HCT116 (cell line): ENCODE results near the gene SLC5A6. TPM values are rescaled to one million over a fixed set of nuclear protein-coding genes. Genes with fewer than 3 reads are reported as not detected.

Source experiments
- ATAC-seq: fragments of 200-7000 bp; cut with Tn5 transposase; 2 replicates; pipeline ENCODE4 v1.9.1; 2020; ENCODE audit warnings: mild to moderate bottlenecking, moderate library complexity
- BruUV-seq: library from RNA; stranded (reverse); fragments of 400-500 nt; replicated peaks from 2 replicates; lab custom pipeline; 2021; lab: Mats Ljungman, UMichigan
- CTCF ChIA-PET: fragments of 300-600 bp; sonication (Branson Sonifier 250); formaldehyde crosslinking; loops from one replicate; lab custom pipeline; 2021; ENCODE audit warnings: antibody characterized with exemption; lab: Charles Lee
- POLR2A ChIA-PET: fragments of 300-600, 350-600 bp; sonication (Branson Sonifier 250); formaldehyde crosslinking; loops from one replicate; lab custom pipeline; 2021; ENCODE audit warnings: antibody characterized with exemption; lab: Charles Lee
- RAD21 ChIA-PET, 2 experiments: fragments of 300-600 bp; sonication (Branson Sonifier 250); formaldehyde crosslinking; loops; one replicate each; lab custom pipeline; 2023; ENCODE audit warnings: low total read pairs in 2 of 2; ENCODE audit not compliant: uncharacterized antibody in 2 of 2, unreplicated experiment in 2 of 2, low non-redundant PET in 1 of 2; lab: Charles Lee
- DNase-seq: peaks from one replicate; pipeline ENCODE4 v3.0.0-alpha.2; 2010; ENCODE audit warnings: low read depth, low spot score
- H2AFZ ChIP-seq: fragments of 200-600 bp; shearing (Covaris generic), sonication (generic); 2 replicates; pipeline ENCODE4 v1.6.1; 2017; ENCODE audit warnings: low read depth, mixed run types, mixed read lengths, antibody characterized with exemption, low read length; ENCODE audit not compliant: poor library complexity, severe bottlenecking
- H3K27ac ChIP-seq: 2 replicates; pipeline ENCODE4 v1.5.1; 2012; ENCODE audit warnings: low read depth, low read length
- H3K27me3 ChIP-seq: fragments of 200-600 bp; sonication (generic); 2 replicates; pipeline ENCODE4 v1.6.1; 2016; ENCODE audit warnings: mixed run types, low read length, mixed read lengths; ENCODE audit not compliant: insufficient read depth
- H3K36me3 ChIP-seq, 2 experiments: fragments of 200-500 bp in 1 of 2; fragments of 200-600 bp in 1 of 2; sonication (Bioruptor generic) in 1 of 2; sonication (generic) in 1 of 2; 2 replicates each; pipeline versions ENCODE4 v1.5.1 to v1.6.1; 2014 to 2016; ENCODE audit warnings: low read length in 2 of 2, inconsistent platforms in 1 of 2, mixed read lengths in 1 of 2, mixed run types in 1 of 2; ENCODE audit not compliant: insufficient read depth in 2 of 2, control insufficient read depth in 1 of 2
- H3K4me1 ChIP-seq, 2 experiments: fragments of 200-600 bp in 1 of 2; sonication (generic) in 1 of 2; 2 replicates each; pipeline versions ENCODE4 v1.5.1 to v1.6.1; 2012 to 2017; ENCODE audit warnings: low read length in 2 of 2, inconsistent platforms in 1 of 2, mild to moderate bottlenecking in 1 of 2, mixed read lengths in 1 of 2, mixed run types in 1 of 2, moderate library complexity in 1 of 2; ENCODE audit not compliant: insufficient read depth in 2 of 2, control insufficient read depth in 1 of 2
- H3K4me2 ChIP-seq: fragments of 200-600 bp; sonication (generic); 2 replicates; pipeline ENCODE4 v1.6.1; 2017; ENCODE audit warnings: mixed run types, low read length, mixed read lengths
- H3K4me3 ChIP-seq, 2 experiments: fragments of 200-600 bp in 1 of 2; sonication (generic) in 1 of 2; replicated peaks in 1 of 2; 2 replicates each; pipeline ENCODE4 v1.5.1; 2011 to 2016; ENCODE audit warnings: low read length in 2 of 2, control low read depth in 1 of 2, low read depth in 1 of 2, mild to moderate bottlenecking in 1 of 2, mixed read lengths in 1 of 2, mixed run types in 1 of 2
- H3K79me2 ChIP-seq: fragments of 200-600 bp; sonication (generic); 2 replicates; pipeline ENCODE4 v1.6.1; 2017; ENCODE audit warnings: mild to moderate bottlenecking, mixed run types, low read length, moderate library complexity, mixed read lengths; ENCODE audit not compliant: insufficient read depth
- H3K9ac ChIP-seq: fragments of 200-600 bp; sonication (generic); 2 replicates; pipeline ENCODE4 v1.6.1; 2016; ENCODE audit warnings: low read length, mixed read lengths
- H3K9me2 ChIP-seq: fragments of 200-600 bp; sonication (generic), shearing (Covaris generic); 2 replicates; pipeline ENCODE4 v1.6.1; 2017; ENCODE audit warnings: mixed run types, mild to moderate bottlenecking, moderate library complexity; ENCODE audit not compliant: insufficient read depth
- H3K9me3 ChIP-seq, 2 experiments: fragments of 200-500 bp in 1 of 2; fragments of 200-600 bp in 1 of 2; sonication (Bioruptor generic) in 1 of 2; sonication (generic) in 1 of 2; 2 replicates each; pipeline ENCODE4 v1.6.1; 2014 to 2017; ENCODE audit warnings: low read length in 2 of 2, mixed read lengths in 2 of 2, inconsistent platforms in 1 of 2, low read depth in 1 of 2, mild to moderate bottlenecking in 1 of 2, mixed run types in 1 of 2, moderate library complexity in 1 of 2; ENCODE audit not compliant: control insufficient read depth in 1 of 2, insufficient read depth in 1 of 2
- H4K20me1 ChIP-seq: fragments of 200-600 bp; sonication (generic), shearing (Covaris generic); 2 replicates; pipeline ENCODE4 v1.6.1; 2017; ENCODE audit warnings: mixed run types, mild to moderate bottlenecking, moderate library complexity; ENCODE audit not compliant: insufficient read depth
- CBX3 ChIP-seq: IDR thresholded peaks from 2 replicates; pipeline ENCODE4 v1.6.1; 2012; ENCODE audit warnings: low read depth
- CEBPB ChIP-seq: IDR thresholded peaks from 2 replicates; pipeline ENCODE4 v1.6.1; 2012; ENCODE audit warnings: low read depth
- EGR1 ChIP-seq: IDR thresholded peaks from 2 replicates; pipeline ENCODE4 v1.6.1; 2012; ENCODE audit warnings: low read depth
- EZH2 ChIP-seq: fragments of 200-600 bp; sonication (generic); IDR thresholded peaks from 2 replicates; pipeline ENCODE4 v1.6.1; 2017; ENCODE audit warnings: antibody characterized with exemption, mixed run types
- FOSL1 ChIP-seq: IDR thresholded peaks from 2 replicates; pipeline ENCODE4 v1.6.1; 2012; ENCODE audit warnings: low read depth
- POLR2AphosphoS5 ChIP-seq: IDR thresholded peaks from 2 replicates; pipeline ENCODE4 v1.6.1; 2011; ENCODE audit warnings: mild to moderate bottlenecking, low read depth, low read length, moderate library complexity
- SIN3A ChIP-seq: IDR thresholded peaks from 2 replicates; pipeline ENCODE4 v1.6.1; 2012; ENCODE audit warnings: low read depth
- SP1 ChIP-seq: IDR thresholded peaks from 2 replicates; pipeline ENCODE4 v1.6.1; 2012; ENCODE audit warnings: low read depth
- SRF ChIP-seq: IDR thresholded peaks from 2 replicates; pipeline ENCODE4 v1.6.1; 2012; ENCODE audit warnings: low read depth
- TCF7L2 ChIP-seq: IDR thresholded peaks from 2 replicates; pipeline ENCODE4 v1.7.0; 2011; ENCODE audit warnings: borderline replicate concordance, inconsistent platforms; ENCODE audit not compliant: insufficient read depth, insufficient read length; ENCODE audit errors: extremely low read depth
- YY1 ChIP-seq: IDR thresholded peaks from 2 replicates; pipeline ENCODE4 v1.6.1; 2011; ENCODE audit warnings: low read length, low read depth, moderate library complexity, mild to moderate bottlenecking; ENCODE audit not compliant: insufficient replicate concordance; ENCODE audit errors: extremely low read depth
- intact Hi-C: fragments of 100-400 bp; cut with micrococcal nuclease; formaldehyde crosslinking; loops from 2 replicates; pipeline ENCODE4 v1.10.0; 2022
- total RNA-seq: library from RNA; stranded (reverse); gene quantifications from one replicate; pipeline ENCODE4 v1.2.1, GENCODE V29; 2021; ENCODE audit not compliant: unreplicated experiment
- TF ChIP-seq, protein P1 (sequence below): IDR thresholded peaks from 2 replicates; pipeline ENCODE4 v1.6.1; 2012; ENCODE audit warnings: low read depth
- TF ChIP-seq, protein P2 (sequence below): IDR thresholded peaks from 2 replicates; pipeline ENCODE4 v1.6.1; 2012
- TF ChIP-seq, protein P3 (sequence below): IDR thresholded peaks from 2 replicates; pipeline ENCODE4 v1.6.1; 2012

SLC5A6 gene
- total RNA-seq, 1 experiment from 2014 or later: 55.4 TPM

DNA sequence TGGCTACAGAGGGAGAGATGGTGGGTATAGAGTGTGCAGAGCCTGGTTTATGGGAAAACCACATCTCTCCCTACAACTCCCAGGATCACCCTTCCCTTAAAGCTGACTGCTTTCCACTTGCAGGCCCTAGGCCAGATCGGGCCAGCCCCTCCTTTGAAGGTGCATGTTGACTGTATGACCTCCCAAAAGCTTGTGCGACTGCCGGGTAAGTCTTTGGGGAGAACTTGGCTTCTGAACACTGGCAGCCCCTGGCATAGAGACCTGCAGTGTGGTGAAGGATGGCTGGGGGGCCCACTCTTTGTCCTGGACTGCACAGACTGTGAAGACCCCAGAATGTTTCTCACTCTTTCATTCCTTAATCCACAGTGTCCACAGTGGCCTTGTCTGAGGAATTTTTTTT is 24.6 kb upstream of the SLC5A6 start (continued):
- TF ChIP-seq, protein P1, sequence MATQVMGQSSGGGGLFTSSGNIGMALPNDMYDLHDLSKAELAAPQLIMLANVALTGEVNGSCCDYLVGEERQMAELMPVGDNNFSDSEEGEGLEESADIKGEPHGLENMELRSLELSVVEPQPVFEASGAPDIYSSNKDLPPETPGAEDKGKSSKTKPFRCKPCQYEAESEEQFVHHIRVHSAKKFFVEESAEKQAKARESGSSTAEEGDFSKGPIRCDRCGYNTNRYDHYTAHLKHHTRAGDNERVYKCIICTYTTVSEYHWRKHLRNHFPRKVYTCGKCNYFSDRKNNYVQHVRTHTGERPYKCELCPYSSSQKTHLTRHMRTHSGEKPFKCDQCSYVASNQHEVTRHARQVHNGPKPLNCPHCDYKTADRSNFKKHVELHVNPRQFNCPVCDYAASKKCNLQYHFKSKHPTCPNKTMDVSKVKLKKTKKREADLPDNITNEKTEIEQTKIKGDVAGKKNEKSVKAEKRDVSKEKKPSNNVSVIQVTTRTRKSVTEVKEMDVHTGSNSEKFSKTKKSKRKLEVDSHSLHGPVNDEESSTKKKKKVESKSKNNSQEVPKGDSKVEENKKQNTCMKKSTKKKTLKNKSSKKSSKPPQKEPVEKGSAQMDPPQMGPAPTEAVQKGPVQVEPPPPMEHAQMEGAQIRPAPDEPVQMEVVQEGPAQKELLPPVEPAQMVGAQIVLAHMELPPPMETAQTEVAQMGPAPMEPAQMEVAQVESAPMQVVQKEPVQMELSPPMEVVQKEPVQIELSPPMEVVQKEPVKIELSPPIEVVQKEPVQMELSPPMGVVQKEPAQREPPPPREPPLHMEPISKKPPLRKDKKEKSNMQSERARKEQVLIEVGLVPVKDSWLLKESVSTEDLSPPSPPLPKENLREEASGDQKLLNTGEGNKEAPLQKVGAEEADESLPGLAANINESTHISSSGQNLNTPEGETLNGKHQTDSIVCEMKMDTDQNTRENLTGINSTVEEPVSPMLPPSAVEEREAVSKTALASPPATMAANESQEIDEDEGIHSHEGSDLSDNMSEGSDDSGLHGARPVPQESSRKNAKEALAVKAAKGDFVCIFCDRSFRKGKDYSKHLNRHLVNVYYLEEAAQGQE: no peak
- no peak for TF ChIP-seq CEBPB

DNA sequence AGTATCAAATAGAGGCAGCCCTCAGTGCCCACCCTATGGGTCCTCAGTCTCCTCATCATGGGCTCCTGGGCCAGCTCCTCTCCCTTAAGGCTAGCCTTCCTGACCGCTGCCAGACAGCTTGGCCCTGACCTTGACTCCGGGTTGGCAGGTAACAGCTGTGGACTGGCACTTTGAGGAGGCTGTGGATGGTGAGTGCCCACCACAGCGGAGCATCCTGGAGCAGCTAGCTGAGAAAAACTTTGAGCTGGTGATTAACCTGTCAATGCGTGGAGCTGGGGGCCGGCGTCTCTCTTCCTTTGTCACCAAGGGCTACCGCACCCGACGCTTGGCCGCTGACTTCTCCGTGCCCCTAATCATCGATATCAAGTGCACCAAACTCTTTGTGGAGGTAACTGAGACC is 24.1 kb upstream of the SLC5A6 start:
- no peak overlapping the region for H3K27ac ChIP-seq
- DNase-seq: no peak
- H3K4me3 ChIP-seq: no peak overlapping the region
- no peaks in the 10 kb centered on the region for H3K4me1 ChIP-seq
- intact Hi-C loops: no loop called here
- TF ChIP-seq FOSL1 (no peak), EZH2 (no peak), TCF7L2 (no peak), CBX3 (no peak), SP1 (no peak), SRF (no peak), POLR2AphosphoS5 (no peak), YY1 (no peak), EGR1 (no peak), CEBPB (no peak), SIN3A (no peak)
- TF ChIP-seq, protein P2, sequence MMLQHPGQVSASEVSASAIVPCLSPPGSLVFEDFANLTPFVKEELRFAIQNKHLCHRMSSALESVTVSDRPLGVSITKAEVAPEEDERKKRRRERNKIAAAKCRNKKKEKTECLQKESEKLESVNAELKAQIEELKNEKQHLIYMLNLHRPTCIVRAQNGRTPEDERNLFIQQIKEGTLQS: no peak
- TF ChIP-seq, protein P3, sequence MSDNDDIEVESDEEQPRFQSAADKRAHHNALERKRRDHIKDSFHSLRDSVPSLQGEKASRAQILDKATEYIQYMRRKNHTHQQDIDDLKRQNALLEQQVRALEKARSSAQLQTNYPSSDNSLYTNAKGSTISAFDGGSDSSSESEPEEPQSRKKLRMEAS: no peak
- H3K9ac ChIP-seq: no peak overlapping the region
- BruUV-seq: no TSS peak
- CTCF ChIA-PET: no interaction called here
- peaks cover 67 to 93% of the 10 kb centered on the region in 2 experiments for H3K36me3 ChIP-seq
- no peak overlapping the region for H3K4me2 ChIP-seq
- no peak for ATAC-seq
- no peak overlapping the region for H2AFZ ChIP-seq
- H3K79me2 ChIP-seq: no peaks in the 10 kb centered on the region
- no peaks in the 10 kb centered on the region for H3K9me2 ChIP-seq
- RAD21 ChIA-PET: no interaction called here
- H4K20me1 ChIP-seq: no peaks in the 10 kb centered on the region
- POLR2A ChIA-PET: no interaction called here
- H3K9me3 ChIP-seq: no peaks in the 10 kb centered on the region
- H3K27me3 ChIP-seq: no peaks in the 10 kb centered on the region
